HG03378 (cell line): ENCODE data around the gene KLHL25.

Source experiments
- ATAC-seq: cut with Tn5 transposase; IDR thresholded peaks from one replicate; pipeline ENCODE4 v1.9.1; 2021; ENCODE audit warnings: mild to moderate bottlenecking, moderate library complexity; ENCODE audit not compliant: unreplicated experiment

KLHL25 gene

GRCh38 chr15:85778107-85778776, 16.5 kb downstream of the KLHL25 start:
- ATAC-seq = no peak

GRCh38 chr15:85777250-85778106, 17.2 kb downstream of the KLHL25 start:
- no peak for ATAC-seq

- ATAC-seq = no peak
These were observed 20.8 kb downstream of the KLHL25 start for GRCh38 chr15:85773970-85774369.

GRCh38 chr15:85773249-85773648, 21.5 kb downstream of the KLHL25 start:
- no peak for ATAC-seq

GRCh38 chr15:85772668-85773067, 22.1 kb downstream of the KLHL25 start:
- ATAC-seq = no peak

- ATAC-seq = no peak
These were observed 22.8 kb downstream of the KLHL25 start for GRCh38 chr15:85771781-85772445.

GRCh38 chr15:85771271-85771670, 23.5 kb downstream of the KLHL25 start:
- no peak for ATAC-seq

GRCh38 chr15:85770096-85771041, 24.4 kb downstream of the KLHL25 start:
- ATAC-seq = no peak

GRCh38 chr15:85769182-85769900, 25.4 kb downstream of the KLHL25 start:
- no peak for ATAC-seq

- no peak for ATAC-seq
These were observed 26.0 kb downstream of the KLHL25 start for GRCh38 chr15:85768595-85769168.

GRCh38 chr15:85767785-85768529, 26.8 kb downstream of the KLHL25 start:
- ATAC-seq = no peak

- ATAC-seq = no peak
These were observed 28.5 kb downstream of the KLHL25 start for GRCh38 chr15:85766001-85766831.

- ATAC-seq = no peak
These were observed 30.0 kb downstream of the KLHL25 start for GRCh38 chr15:85764649-85765277.

GRCh38 chr15:85763673-85764633, 30.8 kb downstream of the KLHL25 start:
- no peak for ATAC-seq

- ATAC-seq = no peak
These were observed 31.6 kb downstream of the KLHL25 start for GRCh38 chr15:85763157-85763556.

- no peak for ATAC-seq
These were observed 32.0 kb downstream of the KLHL25 start for GRCh38 chr15:85762756-85763127.
